Pancreas (tissue), 10 donors: ENCODE results near the gene DCD. TPM values are rescaled to one million over a fixed set of nuclear protein-coding genes. Genes with fewer than 3 reads are reported as not detected.
A peak's percentile ranks its signal among the peaks of the same experiment; 100 is the strongest.
"Not testable (repeated sequence)": the region's sequence is repeated elsewhere in the genome, so short reads cannot be mapped to it uniquely, and the experiment has no call there.

Source experiments
- ATAC-seq, 4 donors: fragments of 200-7000 bp; cut with Tn5 transposase; one replicate each; pipeline versions ENCODE4 v1.8.0 to v1.9.1; 2020; ENCODE audit warnings: mild to moderate bottlenecking in 4 of 4, moderate library complexity in 4 of 4
- DNase-seq, 6 donors: peaks; one replicate each; pipeline ENCODE4 v3.0.0-alpha.2; 2020
- FAIRE-seq: peaks from 2 replicates; lab custom pipeline; 2012; peaks lifted over from hg19 to GRCh38; lab: Jason Lieb, UNC
- H3K27ac ChIP-seq, 4 donors: fragments of 200-600 bp; sonication (generic); 1 replicate in 3 of 4; 2 replicates in 1 of 4; pipeline versions ENCODE4 v1.5.0 to v1.8.0; 2020
- H3K27me3 ChIP-seq, 4 donors: fragments of 200-600 bp; one replicate each; pipeline ENCODE4 v1.8.0; 2021
- H3K36me3 ChIP-seq, 3 donors: fragments of 200-600 bp; sonication (generic) in 1 of 3; one replicate each; pipeline versions ENCODE4 v1.5.0 to v1.8.0; 2020 to 2021
- H3K4me1 ChIP-seq, 3 donors: fragments of 200-600 bp; one replicate each; pipeline ENCODE4 v1.8.0; 2021
- H3K4me3 ChIP-seq, 4 donors: fragments of 200-600 bp; sonication (generic) in 2 of 4; one replicate each; pipeline versions ENCODE4 v1.5.0 to v1.8.0; 2020 to 2021
- H3K9me3 ChIP-seq, 4 donors: fragments of 200-600 bp; one replicate each; pipeline ENCODE4 v1.8.0; 2021
- CTCF ChIP-seq, 4 donors: fragments of 200-600 bp; sonication (generic) in 3 of 4; IDR thresholded peaks; one replicate each; pipeline versions ENCODE4 v1.5.0 to v1.8.0; 2021; ENCODE audit warnings: antibody characterized with exemption in 4 of 4
- WGBS, 2 donors: extraction: QIAGEN DNeasy Blood & Tissue Kit; methylation state at CpG; one replicate each; pipeline ENCODE4 v1.1.7; 2013; 5-methylcytosine and 5-hydroxymethylcytosine counted together
- intact Hi-C, 3 donors: fragments of 100-400 bp; cut with DNase I; formaldehyde crosslinking; loops; one replicate each; pipeline versions ENCODE4 v1.11.1 to v1.14.2; 2022
- polyA plus RNA-seq, 2 donors: library from polyadenylated mRNA; stranded (reverse); fragments of 200-250 nt; gene quantifications; one replicate each; pipeline ENCODE4 v1.2.3, GENCODE V29; 2013
- total RNA-seq, 6 donors: library from RNA; stranded (reverse); fragmentation: NEBNext Ultra II Directional in 4 of 6; extraction: Animal tissue kit (Norgen Biotek cat#: 25700) in 4 of 6; gene quantifications; one replicate each; pipeline versions ENCODE4 v1.2.1 to v1.2.4, GENCODE V29; 2021 to 2023
- donor health status: healthy with polysubstance abuse.
- donor health status: DM: no; HTN: no; CAD: no; lungs with moderate emphysema.
- donor health status: DM: no; HTN: no; CAD: no.
- donor health status: control.
- donor health status: control.
- donor health status: Bipolar disorder and iron deficiency.
- donor health status: DM: yes; HTN: yes; CAD: no.
- donor health status: DM: no; HTN: no; CAD: no.
- donor health status: DM: no; HTN: no; CAD: no.
- donor health status: DM: yes; HTN: yes; CAD: no.

DCD gene
- total and polyA plus RNA-seq, 8 donors: not detected

GRCh38 chr12:54680374-54680773 is 32.2 kb upstream of the DCD start:
- peak in 3 of 4 donors; percentile 39 to 53 (median 41) for ATAC-seq
- intact Hi-C loops: no loop called here
- 40 to 43% methylated on average over 3 of the region's 3 CpGs for WGBS, 2 donors
- peaks cover 2 to 6% (median 2%) of the 10 kb centered on the region in 3 donors for H3K4me1 ChIP-seq
- H3K27me3 ChIP-seq: no peaks in the 10 kb centered on the region
- H3K27ac ChIP-seq: no peak overlapping the region
- no peak overlapping the region for H3K4me3 ChIP-seq
- H3K36me3 ChIP-seq: no peaks in the 10 kb centered on the region
- FAIRE-seq: no peak
- no peaks in the 10 kb centered on the region for H3K9me3 ChIP-seq
- DNase-seq: peak in 1 of 6 donors; percentile 23
- peak in 2 of 4 donors; percentile 17 to 26 for TF ChIP-seq CTCF (IDR thresholded peaks at IDR 0.05)

- no peaks in the 10 kb centered on the region for H3K27me3 ChIP-seq
- H3K36me3 ChIP-seq: no peaks in the 10 kb centered on the region
- H3K27ac ChIP-seq: no peak overlapping the region
- intact Hi-C loops: no loop called here
- no peak for DNase-seq
- ATAC-seq: no peak
- no peak for FAIRE-seq
- no peaks in the 10 kb centered on the region for H3K9me3 ChIP-seq
- WGBS, 2 donors: 81 to 82% methylated on average over 5 of the region's 5 CpGs
- H3K4me3 ChIP-seq: no peak overlapping the region
- no peak for TF ChIP-seq CTCF (IDR thresholded peaks at IDR 0.05)
- H3K4me1 ChIP-seq: no peaks in the 10 kb centered on the region
Observed at GRCh38 chr12:54678131-54678530, 30.0 kb upstream of the DCD start.

- no peak for TF ChIP-seq CTCF (IDR thresholded peaks at IDR 0.05)
- H3K9me3 ChIP-seq: no peaks in the 10 kb centered on the region
- FAIRE-seq: no peak
- no peak for DNase-seq
- ATAC-seq: no peak
- intact Hi-C loops: no loop called here
- no peaks in the 10 kb centered on the region for H3K27me3 ChIP-seq
- H3K27ac ChIP-seq: no peak overlapping the region
- 89 to 90% methylated on average over 5 of the region's 5 CpGs for WGBS, 2 donors
- no peak overlapping the region for H3K4me3 ChIP-seq
- no peaks in the 10 kb centered on the region for H3K4me1 ChIP-seq
- no peaks in the 10 kb centered on the region for H3K36me3 ChIP-seq
Observed at GRCh38 chr12:54667945-54668344, 19.8 kb upstream of the DCD start.

- H3K4me1 ChIP-seq: no peaks in the 10 kb centered on the region
- intact Hi-C loops: no loop called here
- TF ChIP-seq CTCF (IDR thresholded peaks at IDR 0.05): no peak
- H3K36me3 ChIP-seq: no peaks in the 10 kb centered on the region
- H3K9me3 ChIP-seq: no peaks in the 10 kb centered on the region
- WGBS, 2 donors: 61 to 69% methylated on average over 3 of the region's 3 CpGs
- H3K27me3 ChIP-seq: no peaks in the 10 kb centered on the region
- peak in 1 of 6 donors; percentile 21 for DNase-seq
- peak; percentile 45 to 88 (median 72) for ATAC-seq
- no peak for FAIRE-seq
- no peak overlapping the region for H3K27ac ChIP-seq
- H3K4me3 ChIP-seq: no peak overlapping the region
Observed at GRCh38 chr12:54666008-54666407, 17.8 kb upstream of the DCD start.

GRCh38 chr12:54665022-54665635 is 17.0 kb upstream of the DCD start:
- 59 to 72% methylated on average over 3 of the region's 3 CpGs for WGBS, 2 donors
- H3K27ac ChIP-seq, H3K4me1 ChIP-seq, intact Hi-C loops, H3K4me3 ChIP-seq, H3K36me3 ChIP-seq, H3K9me3 ChIP-seq, H3K27me3 ChIP-seq, ATAC-seq, FAIRE-seq, DNase-seq: not testable (repeated sequence)
